Loucy (cell line): ENCODE results near the gene AFF1.

Experiments
- H2AFZ ChIP-seq: fragments of 200-600 bp; sonication (generic); 2 replicates; pipeline ENCODE4 v1.6.0; 2016; ENCODE audit warnings: antibody characterized with exemption, mild to moderate bottlenecking, low read length, moderate library complexity
- H3F3A ChIP-seq: fragments of 200-600 bp; 2 replicates; pipeline ENCODE4 v1.6.0; 2016; ENCODE audit warnings: antibody characterized with exemption, low read depth, mild to moderate bottlenecking
- H3K27me3 ChIP-seq: fragments of 200-600 bp; sonication (generic); 2 replicates; pipeline ENCODE4 v1.6.1; 2014; ENCODE audit warnings: low read length, mild to moderate bottlenecking; ENCODE audit not compliant: insufficient read depth, poor library complexity, severe bottlenecking
- H3K36me3 ChIP-seq: fragments of 200-600 bp; sonication (generic); 2 replicates; pipeline ENCODE4 v1.6.1; 2016; ENCODE audit warnings: low read length; ENCODE audit not compliant: insufficient read depth
- H3K4me1 ChIP-seq: fragments of 200-600 bp; sonication (generic); 2 replicates; pipeline ENCODE4 v1.5.1; 2014; ENCODE audit warnings: low read length, mild to moderate bottlenecking; ENCODE audit not compliant: insufficient read depth, poor library complexity, severe bottlenecking
- H3K4me2 ChIP-seq: fragments of 200-600 bp; sonication (generic); 2 replicates; pipeline ENCODE4 v1.6.0; 2014; ENCODE audit warnings: antibody characterized with exemption, low read length, low read depth, mild to moderate bottlenecking; ENCODE audit not compliant: poor library complexity, severe bottlenecking
- H3K4me3 ChIP-seq: fragments of 200-600 bp; sonication (generic); 2 replicates; pipeline ENCODE4 v1.5.1; 2014; ENCODE audit warnings: low read length, mild to moderate bottlenecking, mixed read lengths; ENCODE audit not compliant: poor library complexity, severe bottlenecking
- H3K79me2 ChIP-seq: fragments of 200-600 bp; sonication (generic); 2 replicates; pipeline ENCODE4 v1.6.1; 2014; ENCODE audit warnings: low read length; ENCODE audit not compliant: insufficient read depth
- H3K9ac ChIP-seq: fragments of 200-600 bp; sonication (generic); 2 replicates; pipeline ENCODE4 v1.6.0; 2014; ENCODE audit warnings: mild to moderate bottlenecking, low read depth, low read length, moderate library complexity; ENCODE audit not compliant: poor library complexity, severe bottlenecking
- H3K9me2 ChIP-seq: fragments of 200-600 bp; sonication (generic); replicated peaks from 2 replicates; pipeline ENCODE4 v1.6.1; 2016; ENCODE audit warnings: low read depth, low read length, mixed read lengths
- H3K9me3 ChIP-seq: fragments of 200-600 bp; sonication (generic); 2 replicates; pipeline ENCODE4 v1.6.1; 2014; ENCODE audit warnings: mild to moderate bottlenecking, antibody characterized with exemption, low read length, low read depth; ENCODE audit not compliant: insufficient read depth
- H4K20me1 ChIP-seq: fragments of 200-600 bp; sonication (generic); 2 replicates; pipeline ENCODE4 v1.6.0; 2014; ENCODE audit warnings: antibody characterized with exemption, low read length, mild to moderate bottlenecking; ENCODE audit not compliant: insufficient read depth, poor library complexity, severe bottlenecking
- CTCF ChIP-seq: fragments of 200-600 bp; sonication (generic); conservative IDR thresholded peaks from 2 replicates; pipeline ENCODE4 v1.5.1; 2014; ENCODE audit warnings: mild to moderate bottlenecking, antibody characterized with exemption, low read length
- EZH2phosphoT487 ChIP-seq: fragments of 200-600 bp; IDR thresholded peaks from 2 replicates; pipeline ENCODE4 v1.6.1; 2018; ENCODE audit warnings: antibody characterized with exemption, mild to moderate bottlenecking, moderate library complexity, borderline replicate concordance

The AFF1 gene

DNA sequence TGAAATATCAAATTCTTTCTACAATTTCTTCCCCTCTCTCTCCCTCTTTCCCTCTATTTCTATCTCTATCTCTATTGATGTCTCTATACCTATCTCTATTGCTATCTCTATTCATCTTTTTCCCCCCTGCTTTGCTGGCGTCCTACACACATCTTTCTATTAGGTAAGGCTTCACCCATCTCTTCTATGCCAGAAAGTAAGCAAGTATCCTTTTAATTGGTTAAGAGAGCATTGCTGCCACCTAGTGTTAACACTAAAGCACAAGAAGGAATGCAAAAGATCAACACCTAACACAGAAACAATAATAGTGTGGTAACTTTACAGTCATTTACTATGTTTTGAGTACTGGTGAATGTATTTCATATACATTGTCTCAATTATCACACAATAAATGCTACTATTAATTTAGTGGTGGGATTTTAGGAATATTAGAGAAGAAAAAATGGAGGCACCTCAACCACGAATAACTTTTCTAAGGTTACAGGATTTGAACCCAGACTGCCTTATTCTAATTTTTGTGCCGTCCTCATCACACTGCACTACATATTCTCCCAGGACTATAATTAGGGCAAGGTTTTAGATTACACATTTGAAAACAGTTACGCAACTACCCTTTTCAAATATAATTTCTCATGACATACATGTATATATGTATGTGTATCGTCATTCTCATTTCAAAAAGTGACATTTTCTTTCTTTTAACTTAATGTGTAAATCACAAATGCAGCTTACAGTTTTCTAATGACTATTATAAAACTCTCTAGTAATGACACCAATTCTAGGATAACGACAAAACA is 38.9 kb upstream of the AFF1 start:
- Histone ChIP-seq H3K9ac (no peak overlapping the region), H2AFZ (no peak overlapping the region), H3K27me3 (no peaks in the 10 kb centered on the region), H3K4me3 (no peak overlapping the region), H3K4me1 (peaks cover 14% of the 10 kb centered on the region), H3K79me2 (no peaks in the 10 kb centered on the region), H3F3A (no peaks in the 10 kb centered on the region), H3K9me2 (no peaks in the 10 kb centered on the region), H4K20me1 (no peaks in the 10 kb centered on the region), H3K4me2 (no peak overlapping the region), H3K36me3 (no peaks in the 10 kb centered on the region), H3K9me3 (no peaks in the 10 kb centered on the region)
- TF ChIP-seq EZH2phosphoT487 (no peak), CTCF (peak; percentile 87)

GRCh38 chr4:86896596-86896995 is 38.2 kb upstream of the AFF1 start:
- no peak overlapping the region for H3K9ac ChIP-seq
- no peak overlapping the region for H3K4me3 ChIP-seq
- no peaks in the 10 kb centered on the region for H3K9me3 ChIP-seq
- H3K4me1 ChIP-seq = peaks cover 11% of the 10 kb centered on the region
- H3K4me2 ChIP-seq = no peak overlapping the region
- no peaks in the 10 kb centered on the region for H3K27me3 ChIP-seq
- TF ChIP-seq CTCF (no peak), EZH2phosphoT487 (no peak)
- no peaks in the 10 kb centered on the region for H3F3A ChIP-seq
- H3K36me3 ChIP-seq = no peaks in the 10 kb centered on the region
- H3K9me2 ChIP-seq = no peaks in the 10 kb centered on the region
- no peaks in the 10 kb centered on the region for H3K79me2 ChIP-seq
- no peak overlapping the region for H2AFZ ChIP-seq
- H4K20me1 ChIP-seq = no peaks in the 10 kb centered on the region

GRCh38 chr4:86898562-86898961 is 36.2 kb upstream of the AFF1 start:
- H3K4me3 ChIP-seq = no peak overlapping the region
- TF ChIP-seq CTCF (0 out of 2 replicates have a peak, but pooled peaks have one; percentile 29), EZH2phosphoT487 (no peak)
- H3K9me3 ChIP-seq = no peaks in the 10 kb centered on the region
- H3K79me2 ChIP-seq = no peaks in the 10 kb centered on the region
- no peaks in the 10 kb centered on the region for H3K36me3 ChIP-seq
- no peak overlapping the region for H3K4me2 ChIP-seq
- H3K9me2 ChIP-seq = no peaks in the 10 kb centered on the region
- no peaks in the 10 kb centered on the region for H3K4me1 ChIP-seq
- no peak overlapping the region for H3K9ac ChIP-seq
- no peaks in the 10 kb centered on the region for H4K20me1 ChIP-seq
- H3K27me3 ChIP-seq = no peaks in the 10 kb centered on the region
- H3F3A ChIP-seq = no peaks in the 10 kb centered on the region
- H2AFZ ChIP-seq = no peak overlapping the region
